ENCODE results near the gene EPS8.
"Not testable (repeated sequence)": the region's sequence is repeated elsewhere in the genome, so short reads cannot be mapped to it uniquely, and the experiment has no call there.

The EPS8 gene

DNA sequence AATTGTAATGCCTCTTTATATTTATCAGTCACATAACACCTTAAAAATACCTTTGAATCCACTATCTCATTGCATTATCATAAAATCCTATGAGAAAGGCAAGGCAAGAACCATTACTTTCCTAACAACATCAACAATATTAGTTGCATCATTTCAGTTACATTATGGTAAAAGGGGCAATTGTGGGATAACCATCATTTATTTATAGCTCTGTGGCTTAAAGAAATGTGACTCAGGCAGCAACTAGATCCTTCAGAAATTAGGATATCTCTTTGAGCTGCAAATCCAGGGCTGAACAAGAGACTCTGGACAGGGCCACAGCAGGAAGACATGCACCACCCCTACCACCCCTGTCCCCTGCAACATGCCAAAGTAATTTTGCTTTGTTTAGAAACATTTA lies 36.4 kb downstream of the EPS8 start:
- no peak for DNase-seq (ENCODE audit: extremely low read depth, insufficient read length)
- no peak overlapping the region for H3K4me3 ChIP-seq (replicated peaks; ENCODE audit: low read depth, low read length)
- H3K27me3 ChIP-seq (replicated peaks; ENCODE audit: control insufficient read depth, insufficient read depth, low read length) = no peaks in the 10 kb centered on the region
- TF ChIP-seq, protein P1, sequence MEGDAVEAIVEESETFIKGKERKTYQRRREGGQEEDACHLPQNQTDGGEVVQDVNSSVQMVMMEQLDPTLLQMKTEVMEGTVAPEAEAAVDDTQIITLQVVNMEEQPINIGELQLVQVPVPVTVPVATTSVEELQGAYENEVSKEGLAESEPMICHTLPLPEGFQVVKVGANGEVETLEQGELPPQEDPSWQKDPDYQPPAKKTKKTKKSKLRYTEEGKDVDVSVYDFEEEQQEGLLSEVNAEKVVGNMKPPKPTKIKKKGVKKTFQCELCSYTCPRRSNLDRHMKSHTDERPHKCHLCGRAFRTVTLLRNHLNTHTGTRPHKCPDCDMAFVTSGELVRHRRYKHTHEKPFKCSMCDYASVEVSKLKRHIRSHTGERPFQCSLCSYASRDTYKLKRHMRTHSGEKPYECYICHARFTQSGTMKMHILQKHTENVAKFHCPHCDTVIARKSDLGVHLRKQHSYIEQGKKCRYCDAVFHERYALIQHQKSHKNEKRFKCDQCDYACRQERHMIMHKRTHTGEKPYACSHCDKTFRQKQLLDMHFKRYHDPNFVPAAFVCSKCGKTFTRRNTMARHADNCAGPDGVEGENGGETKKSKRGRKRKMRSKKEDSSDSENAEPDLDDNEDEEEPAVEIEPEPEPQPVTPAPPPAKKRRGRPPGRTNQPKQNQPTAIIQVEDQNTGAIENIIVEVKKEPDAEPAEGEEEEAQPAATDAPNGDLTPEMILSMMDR (IDR thresholded peaks at IDR 0.05; ENCODE audit: insufficient read depth, low read length, poor library complexity, severe bottlenecking) = no peak
- no peaks in the 10 kb centered on the region for H3K36me3 ChIP-seq (ENCODE audit: control insufficient read depth, insufficient read depth, low read length)

DNA sequence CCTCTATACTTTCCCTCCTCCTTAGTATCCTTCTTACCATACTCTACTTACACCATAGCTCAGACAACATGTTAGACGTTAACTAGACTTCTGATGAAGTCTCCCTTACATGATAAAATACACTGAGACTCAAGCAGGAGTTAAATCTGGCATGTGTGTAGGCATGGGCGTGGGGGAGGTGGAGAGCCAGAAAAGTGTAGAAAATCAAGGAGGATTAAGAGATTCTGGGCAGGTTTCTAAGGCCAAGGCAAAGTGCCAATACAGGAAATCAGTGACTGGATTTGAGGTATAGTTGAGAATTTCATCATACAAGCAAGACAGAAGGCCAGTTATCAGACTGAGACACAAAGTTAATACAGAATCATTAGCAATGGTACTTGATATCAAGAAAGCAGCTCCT lies 37.4 kb downstream of the EPS8 start:
- Histone ChIP-seq H3K36me3 (ENCODE audit: control insufficient read depth, insufficient read depth, low read length) (no peaks in the 10 kb centered on the region), H3K4me3 (replicated peaks; ENCODE audit: low read depth, low read length) (no peak overlapping the region), H3K27me3 (replicated peaks; ENCODE audit: control insufficient read depth, insufficient read depth, low read length) (no peaks in the 10 kb centered on the region)
- DNase-seq (ENCODE audit: extremely low read depth, insufficient read length) = no peak
- TF ChIP-seq, protein P1 (IDR thresholded peaks at IDR 0.05; ENCODE audit: insufficient read depth, low read length, poor library complexity, severe bottlenecking) = no peak

DNA sequence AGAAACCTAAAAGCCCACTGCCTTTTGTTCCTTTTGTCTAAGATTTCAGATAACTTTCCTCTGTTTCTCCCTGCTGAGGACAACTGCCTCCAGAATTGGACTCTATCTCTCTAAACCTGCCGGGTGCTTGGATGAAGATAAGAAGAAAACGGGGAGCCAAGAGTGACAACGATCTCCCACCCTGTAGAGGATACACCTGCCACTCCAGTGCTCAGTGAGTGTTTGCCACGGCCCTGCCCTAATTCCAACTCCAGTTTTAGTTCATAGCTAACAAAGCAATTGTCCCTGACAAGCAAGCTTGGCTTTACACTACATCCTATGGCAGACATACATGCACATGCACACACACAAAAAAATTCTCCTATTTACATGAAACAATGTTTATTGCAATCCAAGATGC lies 39.3 kb downstream of the EPS8 start:
- H3K27me3 ChIP-seq (replicated peaks; ENCODE audit: control insufficient read depth, insufficient read depth, low read length) = no peaks in the 10 kb centered on the region
- H3K36me3 ChIP-seq (ENCODE audit: control insufficient read depth, insufficient read depth, low read length) = no peaks in the 10 kb centered on the region
- H3K4me3 ChIP-seq (replicated peaks; ENCODE audit: low read depth, low read length) = no peak overlapping the region
- TF ChIP-seq, protein P1 (IDR thresholded peaks at IDR 0.05; ENCODE audit: insufficient read depth, low read length, poor library complexity, severe bottlenecking) = no peak
- no peak for DNase-seq (ENCODE audit: extremely low read depth, insufficient read length)

DNA sequence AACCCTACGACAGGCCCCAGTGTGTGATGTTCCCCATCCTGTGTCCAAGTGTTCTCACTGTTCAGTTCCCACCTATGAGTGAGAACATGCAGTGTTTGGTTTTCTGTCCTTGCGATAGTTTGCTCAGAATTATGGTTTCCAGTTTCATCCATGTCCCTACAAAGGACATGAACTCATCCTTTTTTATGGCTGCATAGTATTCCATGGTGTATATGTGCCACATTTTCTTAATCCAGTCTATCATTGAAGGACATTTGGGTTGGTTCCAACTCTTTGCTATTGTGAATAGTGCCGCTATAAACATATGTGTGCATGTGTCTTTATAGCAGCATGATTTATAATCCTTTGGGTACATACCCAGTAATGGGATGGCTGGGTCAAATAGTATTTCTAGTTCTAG lies 47.3 kb downstream of the EPS8 start:
- H3K4me3 ChIP-seq (replicated peaks; ENCODE audit: low read depth, low read length); DNase-seq (ENCODE audit: extremely low read depth, insufficient read length); H3K27me3 ChIP-seq (replicated peaks; ENCODE audit: control insufficient read depth, insufficient read depth, low read length); H3K36me3 ChIP-seq (ENCODE audit: control insufficient read depth, insufficient read depth, low read length): not testable (repeated sequence)

DNA sequence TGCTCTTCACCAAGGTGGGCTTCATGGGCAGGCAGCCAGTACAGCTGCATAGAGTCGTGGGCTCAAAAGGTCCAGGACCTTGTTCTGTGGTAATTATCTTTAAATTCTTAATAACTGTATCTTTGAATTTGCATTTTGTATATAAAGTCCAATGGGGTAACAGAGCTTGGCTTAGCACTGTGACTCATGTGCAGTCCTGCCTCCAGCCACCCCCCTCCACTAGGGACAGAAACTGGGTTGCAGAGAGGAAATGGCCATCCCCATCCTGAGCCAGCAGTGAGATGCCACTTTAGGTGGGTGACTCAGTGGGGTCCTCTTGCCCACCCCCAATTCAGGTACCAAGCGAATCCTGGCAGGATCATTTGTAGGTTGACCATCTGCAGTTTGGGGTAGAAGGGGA lies 48.1 kb downstream of the EPS8 start:
- DNase-seq (ENCODE audit: extremely low read depth, insufficient read length) = no peak
- no peaks in the 10 kb centered on the region for H3K27me3 ChIP-seq (replicated peaks; ENCODE audit: control insufficient read depth, insufficient read depth, low read length)
- TF ChIP-seq, protein P1 (IDR thresholded peaks at IDR 0.05; ENCODE audit: insufficient read depth, low read length, poor library complexity, severe bottlenecking) = no peak
- H3K4me3 ChIP-seq (replicated peaks; ENCODE audit: low read depth, low read length) = no peak overlapping the region
- no peaks in the 10 kb centered on the region for H3K36me3 ChIP-seq (ENCODE audit: control insufficient read depth, insufficient read depth, low read length)

DNA sequence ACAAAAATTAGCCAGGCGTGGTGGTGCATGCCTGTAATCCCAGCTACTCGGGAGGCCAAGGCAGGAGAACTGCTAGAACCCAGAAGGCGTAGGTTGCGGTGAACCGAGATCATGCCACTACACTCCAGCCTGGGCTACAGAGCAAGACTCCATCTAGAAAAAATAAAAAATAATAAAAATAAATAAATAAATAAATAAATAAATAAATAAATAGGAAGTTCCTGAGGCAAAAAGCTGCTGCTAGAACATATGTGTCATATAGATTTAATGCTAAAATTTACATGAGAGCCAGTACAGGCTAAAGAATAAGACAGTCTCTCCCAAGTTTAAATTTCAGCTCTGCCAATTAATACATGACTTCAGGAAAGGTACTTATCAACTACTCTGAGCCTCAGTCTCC lies 48.8 kb downstream of the EPS8 start:
- DNase-seq (ENCODE audit: extremely low read depth, insufficient read length); H3K36me3 ChIP-seq (ENCODE audit: control insufficient read depth, insufficient read depth, low read length); H3K4me3 ChIP-seq (replicated peaks; ENCODE audit: low read depth, low read length): not testable (repeated sequence)

DNA sequence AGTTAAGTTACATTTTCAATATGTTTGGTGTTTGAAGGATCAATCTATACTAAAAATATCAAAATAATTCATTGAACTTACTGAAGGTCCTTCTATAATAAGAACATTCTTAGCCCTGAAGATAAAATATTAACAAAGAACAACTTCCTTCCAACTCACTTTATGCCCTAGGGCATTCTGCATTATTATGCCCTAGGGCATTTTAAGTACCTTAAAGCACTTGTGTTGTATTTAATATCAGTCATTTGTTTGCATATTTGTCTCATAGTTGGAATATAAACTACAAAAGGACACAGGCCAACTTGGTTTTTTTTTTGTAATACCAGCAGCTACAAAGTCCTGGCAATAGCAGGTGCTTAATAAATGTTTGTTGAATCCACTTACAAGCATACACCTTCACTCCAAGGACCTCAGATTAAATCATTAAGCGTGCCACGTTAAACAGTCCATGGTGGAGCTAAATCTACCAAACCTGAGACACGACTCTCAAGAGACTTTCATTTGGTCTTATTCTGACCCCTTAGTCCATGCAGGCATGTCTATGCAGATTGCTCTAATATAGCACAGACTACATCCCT lies 50.7 kb downstream of the EPS8 start:
- no peak for DNase-seq (ENCODE audit: extremely low read depth, insufficient read length)
- Histone ChIP-seq H3K36me3 (ENCODE audit: control insufficient read depth, insufficient read depth, low read length) (no peaks in the 10 kb centered on the region), H3K27me3 (replicated peaks; ENCODE audit: control insufficient read depth, insufficient read depth, low read length) (no peaks in the 10 kb centered on the region), H3K4me3 (replicated peaks; ENCODE audit: low read depth, low read length) (no peak overlapping the region)
- TF ChIP-seq, protein P1 (IDR thresholded peaks at IDR 0.05; ENCODE audit: insufficient read depth, low read length, poor library complexity, severe bottlenecking) = no peak

More for the DNA sequence above, 48.8 kb downstream of the EPS8 start:
- not testable (repeated sequence) for H3K27me3 ChIP-seq (replicated peaks; ENCODE audit: control insufficient read depth, insufficient read depth, low read length)
